Measurements from ENCODE around the gene REXO4. TPM values are rescaled to one million over a fixed set of nuclear protein-coding genes. Genes with fewer than 3 reads are reported as not detected.

Gene REXO4
- total and polyA plus RNA-seq, 5 donors, result 10.5 to 16.3 (median 14.6) TPM

- Histone ChIP-seq H3K4me3 (ENCODE audit: low read length) (no peak within 1 kb of the TSS), H3K27ac (ENCODE audit: low read length) (no peak within 1 kb of the TSS), H3K9me3 (ENCODE audit: control insufficient read depth, low read length) (no peaks in the 10 kb centered on the region), H3K27me3 (ENCODE audit: control insufficient read depth, insufficient read depth) (no peaks in the 10 kb centered on the region), H3K4me1 (ENCODE audit: control insufficient read depth, insufficient read depth, low read length) (no peaks in the 10 kb centered on the region)
- WGBS, result 52% methylated on average over 23 of the region's 23 CpGs
- ATAC-seq (no peak), DNase-seq (peak in 1 of 3 donors; percentile 13)
- intact Hi-C loops (cut with DNase I), result no loop called here
Observed at GRCh38 chr9:133421615-133422542, 4.1 kb upstream of the REXO4 start, which contains the start of gene ADAMTS13. TSS of gene ADAMTS13 (plus strand) at chr9:133422367. CDS start at chr9:133422444, 77 bp downstream.

GRCh38 chr9:133420392-133420827 lies 2.6 kb upstream of the REXO4 start:
- ATAC-seq (no peak), DNase-seq (peak in 1 of 3 donors; percentile 1)
- no peaks in the 10 kb centered on the region for H3K27me3 ChIP-seq (ENCODE audit: control insufficient read depth, insufficient read depth)
- H3K4me3 ChIP-seq (ENCODE audit: low read length), result no peak overlapping the region
- 66% methylated on average over 5 of the region's 5 CpGs for WGBS
- intact Hi-C loops (cut with DNase I), result no loop called here
- H3K9me3 ChIP-seq (ENCODE audit: control insufficient read depth, low read length), result no peaks in the 10 kb centered on the region
- no peaks in the 10 kb centered on the region for H3K4me1 ChIP-seq (ENCODE audit: control insufficient read depth, insufficient read depth, low read length)
- H3K27ac ChIP-seq (ENCODE audit: low read length), result no peak overlapping the region

GRCh38 chr9:133419005-133419404 lies 1.2 kb upstream of the REXO4 start:
- H3K27me3 ChIP-seq (ENCODE audit: control insufficient read depth, insufficient read depth), result no peaks in the 10 kb centered on the region
- H3K9me3 ChIP-seq (ENCODE audit: control insufficient read depth, low read length), result no peaks in the 10 kb centered on the region
- H3K4me3 ChIP-seq (ENCODE audit: low read length), result no peak overlapping the region
- no peaks in the 10 kb centered on the region for H3K4me1 ChIP-seq (ENCODE audit: control insufficient read depth, insufficient read depth, low read length)
- no peak overlapping the region for H3K27ac ChIP-seq (ENCODE audit: low read length)
- ATAC-seq (no peak), DNase-seq (peak in 1 of 3 donors; percentile 30)
- 75% methylated on average over 13 of the region's 13 CpGs for WGBS
- intact Hi-C loops (cut with DNase I), result loop anchor here in 2 of 4 donors (10.0 kb wide), 2 partner anchors 46 to 296 kb away; no protein-coding TSS in a partner anchor

GRCh38 chr9:133415170-133415569 lies 2.6 kb downstream of the REXO4 start:
- no peak overlapping the region for H3K4me3 ChIP-seq (ENCODE audit: low read length)
- ATAC-seq, result no peak
- 65% methylated on average over 1 of the region's 1 CpG for WGBS

GRCh38 chr9:133408042-133408441 lies 9.8 kb downstream of the REXO4 start:
- Histone ChIP-seq H3K27me3 (ENCODE audit: control insufficient read depth, insufficient read depth) (no peaks in the 10 kb centered on the region), H3K27ac (ENCODE audit: low read length) (no peak overlapping the region), H3K9me3 (ENCODE audit: control insufficient read depth, low read length) (no peaks in the 10 kb centered on the region), H3K4me3 (ENCODE audit: low read length) (no peak overlapping the region), H3K4me1 (ENCODE audit: control insufficient read depth, insufficient read depth, low read length) (no peaks in the 10 kb centered on the region)
- intact Hi-C loops (cut with DNase I), result loop anchor here in 1 of 4 donors (5.0 kb wide), 1 partner anchor 79 kb away; no protein-coding TSS in a partner anchor
- WGBS, result 93% methylated on average over 1 of the region's 1 CpG
- ATAC-seq (no peak), DNase-seq (no peak)

More at GRCh38 chr9:133415170-133415569, 2.6 kb downstream of the REXO4 start:
- no peak overlapping the region for H3K27ac ChIP-seq (ENCODE audit: low read length)
- H3K9me3 ChIP-seq (ENCODE audit: control insufficient read depth, low read length), result no peaks in the 10 kb centered on the region
- DNase-seq, result no peak
- no peaks in the 10 kb centered on the region for H3K4me1 ChIP-seq (ENCODE audit: control insufficient read depth, insufficient read depth, low read length)
- no peaks in the 10 kb centered on the region for H3K27me3 ChIP-seq (ENCODE audit: control insufficient read depth, insufficient read depth)
- intact Hi-C loops (cut with DNase I), result loop anchor here in 2 of 4 donors (10.0 kb wide), 2 partner anchors 50 to 300 kb away; no protein-coding TSS in a partner anchor

- H3K9me3 ChIP-seq (ENCODE audit: control insufficient read depth, low read length), result no peaks in the 10 kb centered on the region
- H3K27me3 ChIP-seq (ENCODE audit: control insufficient read depth, insufficient read depth), result no peaks in the 10 kb centered on the region
- peak; percentile 71 to 90 (median 87) for DNase-seq
- WGBS, result 57% methylated on average over 24 of the region's 24 CpGs
- intact Hi-C loops (cut with DNase I), result loop anchor here in 2 of 4 donors (2.0 to 5.0 kb wide), 2 partner anchors 80 to 81 kb away; no protein-coding TSS in a partner anchor
- no peaks in the 10 kb centered on the region for H3K4me1 ChIP-seq (ENCODE audit: control insufficient read depth, insufficient read depth, low read length)
- ATAC-seq, result peak; percentile 71 to 72
- no peak overlapping the region for H3K27ac ChIP-seq (ENCODE audit: low read length)
- H3K4me3 ChIP-seq (ENCODE audit: low read length), result no peak overlapping the region
Observed at GRCh38 chr9:133406480-133407307, 11.1 kb downstream of the REXO4 start.

GRCh38 chr9:133405508-133406438 lies 12.0 kb downstream of the REXO4 start:
- Histone ChIP-seq H3K27ac (ENCODE audit: low read length) (no peak overlapping the region), H3K4me1 (ENCODE audit: control insufficient read depth, insufficient read depth, low read length) (no peaks in the 10 kb centered on the region), H3K9me3 (ENCODE audit: control insufficient read depth, low read length) (no peaks in the 10 kb centered on the region), H3K27me3 (ENCODE audit: control insufficient read depth, insufficient read depth) (no peaks in the 10 kb centered on the region), H3K4me3 (ENCODE audit: low read length) (no peak overlapping the region)
- ATAC-seq (peak; percentile 30 to 74), DNase-seq (peak in 2 of 3 donors; percentile 42 to 65)
- intact Hi-C loops (cut with DNase I), result loop anchor here in 3 of 4 donors (2.0 to 5.0 kb wide), 3 partner anchors 81 to 83 kb away; no protein-coding TSS in a partner anchor
- 59% methylated on average over 19 of the region's 19 CpGs for WGBS

GRCh38 chr9:133404454-133405002 lies 13.3 kb downstream of the REXO4 start:
- intact Hi-C loops (cut with DNase I), result loop anchor here in 2 of 4 donors (2.0 to 5.0 kb wide), 2 partner anchors 83 to 84 kb away; no protein-coding TSS in a partner anchor
- no peak for DNase-seq

GRCh38 chr9:133403766-133404453 lies 13.9 kb downstream of the REXO4 start:
- no peak overlapping the region for H3K4me3 ChIP-seq (ENCODE audit: low read length)
- no peaks in the 10 kb centered on the region for H3K9me3 ChIP-seq (ENCODE audit: control insufficient read depth, low read length)
- WGBS, result 82% methylated on average over 16 of the region's 16 CpGs
- ATAC-seq (no peak), DNase-seq (no peak)
- H3K4me1 ChIP-seq (ENCODE audit: control insufficient read depth, insufficient read depth, low read length), result no peaks in the 10 kb centered on the region
- H3K27me3 ChIP-seq (ENCODE audit: control insufficient read depth, insufficient read depth), result no peaks in the 10 kb centered on the region
- intact Hi-C loops (cut with DNase I), result loop anchor here in 1 of 4 donors (2.0 kb wide), 1 partner anchor 85 kb away; no protein-coding TSS in a partner anchor
- no peak overlapping the region for H3K27ac ChIP-seq (ENCODE audit: low read length)

More at GRCh38 chr9:133404454-133405002, 13.3 kb downstream of the REXO4 start:
- no peak for ATAC-seq
- 83% methylated on average over 12 of the region's 12 CpGs for WGBS
- Histone ChIP-seq H3K4me1 (ENCODE audit: control insufficient read depth, insufficient read depth, low read length) (no peaks in the 10 kb centered on the region), H3K27me3 (ENCODE audit: control insufficient read depth, insufficient read depth) (no peaks in the 10 kb centered on the region), H3K4me3 (ENCODE audit: low read length) (no peak overlapping the region), H3K27ac (ENCODE audit: low read length) (no peak overlapping the region), H3K9me3 (ENCODE audit: control insufficient read depth, low read length) (no peaks in the 10 kb centered on the region)
